Measurements from ENCODE around the gene ZNF189.

GRCh38 chr9:101443364-101443771 lies 44.7 kb downstream of the ZNF189 start:
- TF ChIP-seq SMC3 (IDR thresholded peaks at IDR 0.05; ENCODE audit: low read depth, low read length) (no peak), ELK1 (IDR thresholded peaks at IDR 0.05; ENCODE audit: borderline replicate concordance, low read depth, low read length) (no peak), MAZ (IDR thresholded peaks at IDR 0.05; ENCODE audit: borderline replicate concordance, low read depth, low read length) (no peak), CTCF (conservative IDR thresholded peaks at IDR 0.05; ENCODE audit: low read depth, low read length) (no peak), RAD21 (IDR thresholded peaks at IDR 0.05; ENCODE audit: low read length) (no peak), MXI1 (IDR thresholded peaks at IDR 0.05; ENCODE audit: borderline replicate concordance, low read depth, low read length) (no peak), POLR2A (IDR thresholded peaks at IDR 0.05; ENCODE audit: low read depth, low read length) (no peak), MAFK (IDR thresholded peaks at IDR 0.05; ENCODE audit: low read depth, low read length) (no peak), RCOR1 (IDR thresholded peaks at IDR 0.05; ENCODE audit: insufficient replicate concordance, low read length) (no peak), FOS (IDR thresholded peaks at IDR 0.05; ENCODE audit: low read depth, low read length) (no peak), BHLHE40 (IDR thresholded peaks at IDR 0.05; ENCODE audit: low read depth, low read length) (no peak), USF2 (IDR thresholded peaks at IDR 0.05; ENCODE audit: low read depth, low read length) (no peak)

Measured in IMR-90 (cell line).